Osteoblast (primary cell): ENCODE data around the gene DPH5. TPM values are rescaled to one million over a fixed set of nuclear protein-coding genes. Genes with fewer than 3 reads are reported as not detected.

ENCODE experiments used
- DNase-seq: peaks from one replicate; pipeline ENCODE4 v3.0.0; 2011; ENCODE audit warnings: low spot score, mixed read lengths; ENCODE audit not compliant: insufficient read length; ENCODE audit errors: missing footprints
- H2AFZ ChIP-seq: 2 replicates; pipeline ENCODE4 v1.6.0; 2011; ENCODE audit warnings: mild to moderate bottlenecking, low read length
- H3K27ac ChIP-seq: 2 replicates; pipeline ENCODE4 v1.5.1; 2011; ENCODE audit warnings: mild to moderate bottlenecking, low read depth, low read length, moderate library complexity
- H3K27me3 ChIP-seq: 2 replicates; pipeline ENCODE4 v1.6.0; 2012; ENCODE audit warnings: mild to moderate bottlenecking, control low read depth, inconsistent platforms, low read length, moderate library complexity; ENCODE audit not compliant: insufficient read depth
- H3K36me3 ChIP-seq: 2 replicates; pipeline ENCODE4 v1.5.1; 2011; ENCODE audit warnings: mild to moderate bottlenecking, low read length, control low read depth, moderate library complexity; ENCODE audit not compliant: insufficient read depth
- H3K4me1 ChIP-seq: 2 replicates; pipeline ENCODE4 v1.5.1; 2011; ENCODE audit warnings: mild to moderate bottlenecking, low read length, control low read depth, moderate library complexity; ENCODE audit not compliant: insufficient read depth
- H3K4me2 ChIP-seq: 2 replicates; pipeline ENCODE4 v1.6.0; 2011; ENCODE audit warnings: mild to moderate bottlenecking, low read length; ENCODE audit not compliant: insufficient read depth
- H3K4me3 ChIP-seq: fragments of 200-600 bp; sonication (generic); 3 replicates; pipeline ENCODE4 v1.5.1; 2012; ENCODE audit warnings: mild to moderate bottlenecking, low read length, inconsistent platforms; ENCODE audit not compliant: insufficient read depth
- H3K79me2 ChIP-seq: 2 replicates; pipeline ENCODE4 v1.6.0; 2012; ENCODE audit warnings: mild to moderate bottlenecking, low read length, control low read depth, inconsistent platforms; ENCODE audit not compliant: insufficient read depth
- H3K9me3 ChIP-seq: 2 replicates; pipeline ENCODE4 v1.5.1; 2011; ENCODE audit warnings: low read depth, low read length, control low read depth
- H4K20me1 ChIP-seq: 2 replicates; pipeline ENCODE4 v1.6.0; 2012; ENCODE audit warnings: mild to moderate bottlenecking, low read length, control low read depth; ENCODE audit not compliant: insufficient read depth
- CTCF ChIP-seq: IDR thresholded peaks from 2 replicates; pipeline ENCODE4 v1.5.1; 2011; ENCODE audit warnings: mild to moderate bottlenecking, low read depth, low read length, moderate library complexity; ENCODE audit errors: extremely low read depth
- total RNA-seq: library from RNA; depleted of rRNA; stranded (reverse); fragments of >200 nt; gene quantifications from 2 replicates; pipeline ENCODE4 v1.2.3, GENCODE V29; 2012

Gene DPH5
- total RNA-seq, 1 donor, result 33.3 TPM

GRCh38 chr1:101026430-101026788 is 825 bp upstream of the DPH5 start:
- Histone ChIP-seq H3K4me3 (peak overlapping the region; percentile 74), H3K4me2 (peak overlapping the region; percentile 95), H3K4me1 (peaks cover 15% of the 10 kb centered on the region), H4K20me1 (no peaks in the 10 kb centered on the region), H3K79me2 (peaks cover 46% of the 10 kb centered on the region), H3K36me3 (no peaks in the 10 kb centered on the region), H3K27ac (peak overlapping the region; percentile 73), H3K9me3 (no peaks in the 10 kb centered on the region), H2AFZ (peak overlapping the region; percentile 89), H3K27me3 (no peaks in the 10 kb centered on the region)
- no peak for TF ChIP-seq CTCF
- no peak for DNase-seq

GRCh38 chr1:101025283-101025656 is 314 bp downstream of the DPH5 start:
- H4K20me1 ChIP-seq, result no peaks in the 10 kb centered on the region
- peak overlapping the region; percentile 74 for H3K4me3 ChIP-seq
- H3K36me3 ChIP-seq, result peaks cover 7% of the 10 kb centered on the region
- peak overlapping the region; percentile 73 for H3K27ac ChIP-seq
- peaks cover 48% of the 10 kb centered on the region for H3K79me2 ChIP-seq
- no peaks in the 10 kb centered on the region for H3K9me3 ChIP-seq
- H2AFZ ChIP-seq, result peak overlapping the region; percentile 89
- TF ChIP-seq CTCF, result no peak
- H3K27me3 ChIP-seq, result no peaks in the 10 kb centered on the region
- H3K4me1 ChIP-seq, result peaks cover 15% of the 10 kb centered on the region
- DNase-seq, result peak; percentile 19
- peak overlapping the region; percentile 95 for H3K4me2 ChIP-seq

- Histone ChIP-seq H3K27ac (no peak overlapping the region), H3K4me2 (no peak overlapping the region), H3K36me3 (peaks cover 7% of the 10 kb centered on the region), H3K79me2 (peaks cover 39% of the 10 kb centered on the region), H3K4me1 (peaks cover 11% of the 10 kb centered on the region), H3K4me3 (no peak overlapping the region), H2AFZ (no peak overlapping the region), H4K20me1 (no peaks in the 10 kb centered on the region), H3K9me3 (no peaks in the 10 kb centered on the region), H3K27me3 (no peaks in the 10 kb centered on the region)
- no peak for TF ChIP-seq CTCF
- peak; percentile 71 for DNase-seq
Observed at GRCh38 chr1:101022294-101022693, 3.3 kb downstream of the DPH5 start.

GRCh38 chr1:101017448-101017847 is 8.1 kb downstream of the DPH5 start:
- TF ChIP-seq CTCF, result no peak
- no peak overlapping the region for H3K4me2 ChIP-seq
- H3K27me3 ChIP-seq, result no peaks in the 10 kb centered on the region
- H3K4me1 ChIP-seq, result peaks cover 8% of the 10 kb centered on the region
- H3K36me3 ChIP-seq, result peaks cover 21% of the 10 kb centered on the region
- DNase-seq, result no peak
- H2AFZ ChIP-seq, result no peak overlapping the region
- H4K20me1 ChIP-seq, result no peaks in the 10 kb centered on the region
- no peak overlapping the region for H3K27ac ChIP-seq
- no peak overlapping the region for H3K4me3 ChIP-seq
- no peaks in the 10 kb centered on the region for H3K9me3 ChIP-seq
- peaks cover 9% of the 10 kb centered on the region for H3K79me2 ChIP-seq
